IMR-90 (cell line): ENCODE measurements around the gene CES3. TPM values are rescaled to one million over a fixed set of nuclear protein-coding genes. Genes with fewer than 3 reads are reported as not detected.

Experiments
- ATAC-seq: fragments of 200-7000 bp; cut with Tn5 transposase; 2 replicates; pipeline ENCODE4 v1.9.1; 2020; ENCODE audit warnings: low read depth, mild to moderate bottlenecking, moderate library complexity
- BruUV-seq: library from RNA; stranded (reverse); fragments of 400-500 nt; replicated peaks from 2 replicates; lab custom pipeline; 2021; lab: Mats Ljungman, UMichigan
- CTCF ChIA-PET: fragments of 300-600 bp; formaldehyde crosslinking; extraction: SDS; loops from one replicate; lab custom pipeline; 2021; ENCODE audit warnings: antibody characterized with exemption; lab: Yijun Ruan, JAX
- POLR2A ChIA-PET: fragments of 300-600 bp; sonication (Branson Sonifier 250); formaldehyde crosslinking; loops from one replicate; lab custom pipeline; 2022; ENCODE audit warnings: antibody characterized with exemption; ENCODE audit not compliant: unreplicated experiment; lab: Charles Lee
- DNase-seq: peaks from one replicate; pipeline ENCODE4 v3.0.0; 2013
- H2AFZ ChIP-seq: replicated peaks from 2 replicates; pipeline ENCODE3; 2013; ENCODE audit warnings: low read length, mild to moderate bottlenecking; ENCODE audit not compliant: poor library complexity
- H2AK5ac ChIP-seq: 2 replicates; pipeline ENCODE4 v1.6.1; 2013; ENCODE audit warnings: low read depth, low read length, inconsistent platforms
- H2AK9ac ChIP-seq: replicated peaks from 2 replicates; pipeline ENCODE3; 2013; ENCODE audit warnings: mild to moderate bottlenecking, low read depth, low read length, moderate library complexity; ENCODE audit not compliant: poor library complexity
- H2BK120ac ChIP-seq: 2 replicates; pipeline ENCODE4 v1.6.1; 2013; ENCODE audit warnings: low read depth, low read length, inconsistent platforms
- H2BK15ac ChIP-seq: 3 replicates; pipeline ENCODE4 v1.6.1; 2013; ENCODE audit warnings: low read depth, low read length, inconsistent platforms
- H2BK20ac ChIP-seq: 2 replicates; pipeline ENCODE4 v1.6.1; 2013; ENCODE audit warnings: low read depth, mild to moderate bottlenecking, inconsistent platforms, low read length, moderate library complexity
- H2BK5ac ChIP-seq: 2 replicates; pipeline ENCODE4 v1.6.1; 2013; ENCODE audit warnings: mild to moderate bottlenecking, low read depth, low read length, inconsistent platforms; ENCODE audit not compliant: poor library complexity, severe bottlenecking
- H3K14ac ChIP-seq: replicated peaks from 2 replicates; pipeline ENCODE4 v1.6.1; 2013; ENCODE audit warnings: low read depth, low read length, inconsistent platforms
- H3K18ac ChIP-seq: 2 replicates; pipeline ENCODE4 v1.6.1; 2013; ENCODE audit warnings: low read depth, low read length, control low read depth
- H3K23ac ChIP-seq: 2 replicates; pipeline ENCODE4 v1.6.1; 2013; ENCODE audit warnings: low read depth, low read length, inconsistent platforms
- H3K27ac ChIP-seq: 2 replicates; pipeline ENCODE4 v1.5.1; 2013; ENCODE audit warnings: mild to moderate bottlenecking, control low read depth, low read length; ENCODE audit not compliant: insufficient read depth
- H3K27me3 ChIP-seq: 2 replicates; pipeline ENCODE4 v1.6.1; 2013; ENCODE audit warnings: low read length; ENCODE audit not compliant: control insufficient read depth, insufficient read depth
- H3K36me3 ChIP-seq: 2 replicates; pipeline ENCODE4 v1.6.1; 2013; ENCODE audit warnings: low read length, mixed read lengths; ENCODE audit not compliant: control insufficient read depth, insufficient read depth
- H3K4ac ChIP-seq: 2 replicates; pipeline ENCODE4 v1.6.1; 2013; ENCODE audit warnings: low read depth, low read length, inconsistent platforms
- H3K4me1 ChIP-seq: 2 replicates; pipeline ENCODE4 v1.6.1; 2013; ENCODE audit warnings: low read length, mixed read lengths; ENCODE audit not compliant: control insufficient read depth, insufficient read depth
- H3K4me2 ChIP-seq: 2 replicates; pipeline ENCODE4 v1.6.1; 2013; ENCODE audit warnings: low read depth, mild to moderate bottlenecking, control low read depth, low read length, moderate library complexity
- H3K4me3 ChIP-seq: 2 replicates; pipeline ENCODE4 v1.5.1; 2013; ENCODE audit warnings: low read depth, mild to moderate bottlenecking, control low read depth, low read length, moderate library complexity; ENCODE audit not compliant: insufficient read depth
- H3K56ac ChIP-seq: 2 replicates; pipeline ENCODE4 v1.6.1; 2013; ENCODE audit warnings: low read length, inconsistent platforms; ENCODE audit not compliant: insufficient read depth; ENCODE audit errors: extremely low read depth
- H3K79me1 ChIP-seq, 2 experiments: 2 replicates each; pipeline ENCODE4 v1.6.1; 2013; ENCODE audit warnings: low read length in 2 of 2, inconsistent platforms in 1 of 2, low read depth in 1 of 2
- H3K9ac ChIP-seq: 2 replicates; pipeline ENCODE4 v1.6.1; 2013; ENCODE audit warnings: low read depth, low read length, control low read depth
- H3K9me1 ChIP-seq: 2 replicates; pipeline ENCODE4 v1.6.1; 2013; ENCODE audit warnings: low read length, inconsistent platforms; ENCODE audit not compliant: insufficient read depth
- H3K9me3 ChIP-seq: 2 replicates; pipeline ENCODE4 v1.6.1; 2013; ENCODE audit warnings: low read length; ENCODE audit not compliant: control insufficient read depth, insufficient read depth
- H4K20me1 ChIP-seq: 2 replicates; pipeline ENCODE4 v1.6.1; 2013; ENCODE audit warnings: low read length, inconsistent platforms; ENCODE audit not compliant: insufficient read depth
- H4K5ac ChIP-seq: 2 replicates; pipeline ENCODE4 v1.6.1; 2013; ENCODE audit warnings: mild to moderate bottlenecking, low read depth, low read length, control low read depth
- H4K8ac ChIP-seq, 2 experiments: 2 replicates each; pipeline ENCODE4 v1.6.1; 2013; ENCODE audit warnings: low read depth in 2 of 2, low read length in 2 of 2, control low read depth in 1 of 2, inconsistent platforms in 1 of 2
- H4K91ac ChIP-seq: 2 replicates; pipeline ENCODE4 v1.6.1; 2013; ENCODE audit warnings: low read depth, low read length, inconsistent platforms; ENCODE audit not compliant: insufficient read depth
- FOS ChIP-seq: fragments of 150-350 bp; IDR thresholded peaks from 2 replicates; pipeline ENCODE4 v1.6.1; 2016; ENCODE audit warnings: low read depth, low read length
- MAZ ChIP-seq: IDR thresholded peaks from 2 replicates; pipeline ENCODE4 v1.6.1; 2012; ENCODE audit warnings: low read depth, mild to moderate bottlenecking, low read length, improper control_type of control experiment, moderate library complexity, borderline replicate concordance
- RAD21 ChIP-seq: IDR thresholded peaks from 2 replicates; pipeline ENCODE4 v1.6.1; 2012; ENCODE audit warnings: low read length, improper control_type of control experiment
- RCOR1 ChIP-seq: IDR thresholded peaks from 2 replicates; pipeline ENCODE4 v1.6.1; 2012; ENCODE audit warnings: mild to moderate bottlenecking, low read length, improper control_type of control experiment; ENCODE audit not compliant: insufficient replicate concordance
- SMC3 ChIP-seq: fragments of 150-350 bp; IDR thresholded peaks from 2 replicates; pipeline ENCODE4 v1.6.1; 2016; ENCODE audit warnings: low read depth, mild to moderate bottlenecking, antibody characterized with exemption, low read length, moderate library complexity
- WGBS, 2 experiments: methylation state at CpG; one replicate each; pipeline versions ENCODE4 v1.1.5 to v1.1.7; 2013; ENCODE audit warnings: missing lambda C conversion rate in 2 of 2; ENCODE audit not compliant: insufficient read length in 1 of 2; ENCODE audit errors: extremely low coverage in 2 of 2; 5-methylcytosine and 5-hydroxymethylcytosine counted together
- dilution Hi-C: fragments of 300-500 bp; cut with HindIII; formaldehyde crosslinking; loops from one replicate; pipeline ENCODE4 v1.14.3; 2018; ENCODE audit warnings: low sequenced_read_pairs; ENCODE audit not compliant: unreplicated experiment
- in situ Hi-C: fragments of 300-500 bp; cut with MboI; formaldehyde crosslinking; loops from 3 replicates; pipeline ENCODE4 v1.14.3; 2019; ENCODE audit warnings: low sequenced_read_pairs, inconsistent platforms, mixed read lengths
- intact Hi-C: fragments of 100-400 bp; cut with micrococcal nuclease; formaldehyde crosslinking; loops from 2 replicates; pipeline ENCODE4 v1.10.0; 2022
- polyA plus RNA-seq, 3 experiments: library from polyadenylated mRNA; depleted of rRNA; stranded (reverse); fragments of >200 nt; gene quantifications; 2 replicates each; pipeline ENCODE4 v1.2.3, GENCODE V29; 2012; ENCODE audit warnings: low replicate concordance in 1 of 3
- total RNA-seq: library from RNA; depleted of rRNA; stranded (reverse); fragments of >200 nt; gene quantifications from 2 replicates; pipeline ENCODE4 v1.2.3, GENCODE V29; 2012

Gene CES3
- total and polyA plus RNA-seq, 2 of the 4 experiments (the other 2 are of a cell fraction), result 0.03 TPM; not detected in 1

DNA sequence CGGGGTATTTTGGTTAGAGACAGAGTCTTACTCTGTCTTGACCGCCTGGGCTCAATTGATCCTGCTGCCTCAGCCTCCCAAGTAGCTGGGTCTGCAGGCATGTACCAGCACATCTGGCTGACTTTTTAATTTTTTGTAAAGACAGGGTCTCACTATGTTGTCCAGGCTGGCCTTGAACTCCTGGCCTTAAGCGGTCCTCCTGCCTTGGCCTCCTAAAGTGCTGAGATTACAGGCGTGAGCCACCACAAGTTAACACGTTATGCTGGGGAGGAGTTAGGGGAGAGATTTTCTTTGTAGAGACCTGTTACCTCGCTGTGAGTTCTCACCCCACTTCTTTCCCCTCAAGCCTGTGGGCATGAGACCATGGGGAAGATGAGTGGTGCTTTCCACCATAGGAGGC is 25.5 kb downstream of the CES3 start:
- no peak overlapping the region for H3K9ac ChIP-seq
- H2AFZ ChIP-seq, result no peak overlapping the region
- H2BK20ac ChIP-seq, result no peak overlapping the region
- 0 out of 2 replicates have a peak, but pooled peaks cover 2% of the 10 kb centered on the region for H3K27me3 ChIP-seq
- H3K18ac ChIP-seq, result no peak overlapping the region
- H4K5ac ChIP-seq, result no peak overlapping the region
- DNase-seq, result no peak
- no peak overlapping the region for H2BK5ac ChIP-seq
- no peak overlapping the region for H2BK15ac ChIP-seq
- WGBS, 2 experiments, result 83% methylated on average over 2 of the region's 6 CpGs; no CpG with 5 or more reads in 1 of the 2 experiments
- no peak overlapping the region for H3K4me2 ChIP-seq
- no peak overlapping the region for H3K14ac ChIP-seq
- no peak overlapping the region for H2BK120ac ChIP-seq
- no peaks in the 10 kb centered on the region for H3K36me3 ChIP-seq
- peaks cover 4% of the 10 kb centered on the region; the same call in 1 of the 2 replicates for H3K9me1 ChIP-seq
- H3K23ac ChIP-seq, result no peak overlapping the region
- H4K91ac ChIP-seq, result no peak overlapping the region
- H3K9me3 ChIP-seq, result no peaks in the 10 kb centered on the region
- BruUV-seq, result no TSS peak
- no peak for TF ChIP-seq RCOR1
- TF ChIP-seq FOS, result no peak
- TF ChIP-seq RAD21, result no peak
- no peak for TF ChIP-seq SMC3
- TF ChIP-seq MAZ, result no peak
- no peak overlapping the region for H3K56ac ChIP-seq
- intact Hi-C loops, result no loop called here
- H4K8ac ChIP-seq, result no peak overlapping the region
- H3K79me1 ChIP-seq, result no peaks in the 10 kb centered on the region
- ChIA-PET POLR2A (no interaction called here), CTCF (no interaction called here)
- no peak overlapping the region for H3K4me3 ChIP-seq
- no peak overlapping the region for H3K4ac ChIP-seq
- dilution Hi-C loops, result no loop called here
- no peaks in the 10 kb centered on the region for H4K20me1 ChIP-seq
- H3K4me1 ChIP-seq, result peaks cover 4% of the 10 kb centered on the region
- no peak overlapping the region for H2AK5ac ChIP-seq
- no peak overlapping the region for H3K27ac ChIP-seq
- ATAC-seq, result no peak
- H2AK9ac ChIP-seq, result no peak overlapping the region
- in situ Hi-C loops, result no loop called here
